ENCODE measurements around the gene SLC37A1.

Gene SLC37A1

GRCh38 chr21:42575111-42575510 is 61.5 kb downstream of the SLC37A1 start:
- TF ChIP-seq TAF1 (IDR thresholded peaks at IDR 0.05; ENCODE audit: borderline replicate concordance, insufficient read depth, low read length) (no peak), FOXP2 (optimal IDR thresholded peaks at IDR 0.05; ENCODE audit: borderline replicate concordance, extremely low read depth, extremely low read length, insufficient read depth) (no peak), POLR2AphosphoS5 (IDR thresholded peaks at IDR 0.05; ENCODE audit: low read depth, low read length) (no peak), REST (IDR thresholded peaks at IDR 0.05; ENCODE audit: insufficient read depth in 1 of 2, low read depth in 2 of 2, low read length in 2 of 2) (no peak), SIN3A (IDR thresholded peaks at IDR 0.05; ENCODE audit: borderline replicate concordance, insufficient read depth, low read length) (no peak)

DNA sequence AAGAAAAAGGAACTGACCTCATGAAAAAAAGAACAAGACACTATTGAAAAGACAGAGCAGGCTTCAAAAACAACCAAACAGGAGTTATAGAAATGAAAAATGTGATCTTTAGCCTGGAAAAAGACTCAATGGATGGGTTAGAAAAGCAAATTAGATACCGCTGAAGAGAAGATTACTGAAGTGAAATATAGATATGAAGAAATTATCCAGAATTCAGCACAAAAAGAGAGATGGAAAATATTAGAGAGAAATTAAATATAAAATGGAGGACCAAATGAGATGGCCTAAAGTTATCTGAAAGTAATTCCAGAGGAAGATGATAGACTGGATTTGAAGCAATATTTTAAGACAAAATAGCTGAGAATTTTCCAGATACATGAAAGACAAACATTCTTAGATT is 63.0 kb downstream of the SLC37A1 start:
- no peak for TF ChIP-seq SIN3A (IDR thresholded peaks at IDR 0.05; ENCODE audit: borderline replicate concordance, insufficient read depth, low read length)
- TF ChIP-seq REST (IDR thresholded peaks at IDR 0.05; ENCODE audit: insufficient read depth in 1 of 2, low read depth in 2 of 2, low read length in 2 of 2): no peak
- TF ChIP-seq TAF1 (IDR thresholded peaks at IDR 0.05; ENCODE audit: borderline replicate concordance, insufficient read depth, low read length): no peak
- no peak for TF ChIP-seq POLR2AphosphoS5 (IDR thresholded peaks at IDR 0.05; ENCODE audit: low read depth, low read length)
- no peak for TF ChIP-seq FOXP2 (optimal IDR thresholded peaks at IDR 0.05; ENCODE audit: borderline replicate concordance, extremely low read depth, extremely low read length, insufficient read depth)

DNA sequence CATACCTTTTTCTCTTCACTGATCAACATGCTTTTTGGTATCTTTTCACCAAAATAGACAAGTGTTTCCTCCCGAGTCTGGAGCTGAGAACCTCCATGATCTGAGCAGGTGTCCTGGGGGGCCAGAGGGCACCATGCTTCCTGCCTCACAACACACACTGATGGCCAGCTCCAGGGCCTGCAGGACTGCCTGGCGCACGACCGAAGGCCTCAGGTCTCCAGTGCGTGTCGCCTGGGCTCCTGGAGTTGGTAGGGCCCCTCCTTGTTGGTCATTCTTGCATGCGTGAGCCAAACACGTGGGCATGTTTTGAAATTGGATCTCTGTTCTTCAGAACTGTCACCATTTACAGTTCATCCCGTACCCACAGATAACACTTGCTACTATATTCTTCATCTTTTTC is 64.4 kb downstream of the SLC37A1 start:
- TF ChIP-seq SIN3A (IDR thresholded peaks at IDR 0.05; ENCODE audit: borderline replicate concordance, insufficient read depth, low read length): no peak
- TF ChIP-seq REST (IDR thresholded peaks at IDR 0.05; ENCODE audit: insufficient read depth in 1 of 2, low read depth in 2 of 2, low read length in 2 of 2): no peak
- no peak for TF ChIP-seq FOXP2 (optimal IDR thresholded peaks at IDR 0.05; ENCODE audit: borderline replicate concordance, extremely low read depth, extremely low read length, insufficient read depth)
- no peak for TF ChIP-seq TAF1 (IDR thresholded peaks at IDR 0.05; ENCODE audit: borderline replicate concordance, insufficient read depth, low read length)
- TF ChIP-seq POLR2AphosphoS5 (IDR thresholded peaks at IDR 0.05; ENCODE audit: low read depth, low read length): no peak

DNA sequence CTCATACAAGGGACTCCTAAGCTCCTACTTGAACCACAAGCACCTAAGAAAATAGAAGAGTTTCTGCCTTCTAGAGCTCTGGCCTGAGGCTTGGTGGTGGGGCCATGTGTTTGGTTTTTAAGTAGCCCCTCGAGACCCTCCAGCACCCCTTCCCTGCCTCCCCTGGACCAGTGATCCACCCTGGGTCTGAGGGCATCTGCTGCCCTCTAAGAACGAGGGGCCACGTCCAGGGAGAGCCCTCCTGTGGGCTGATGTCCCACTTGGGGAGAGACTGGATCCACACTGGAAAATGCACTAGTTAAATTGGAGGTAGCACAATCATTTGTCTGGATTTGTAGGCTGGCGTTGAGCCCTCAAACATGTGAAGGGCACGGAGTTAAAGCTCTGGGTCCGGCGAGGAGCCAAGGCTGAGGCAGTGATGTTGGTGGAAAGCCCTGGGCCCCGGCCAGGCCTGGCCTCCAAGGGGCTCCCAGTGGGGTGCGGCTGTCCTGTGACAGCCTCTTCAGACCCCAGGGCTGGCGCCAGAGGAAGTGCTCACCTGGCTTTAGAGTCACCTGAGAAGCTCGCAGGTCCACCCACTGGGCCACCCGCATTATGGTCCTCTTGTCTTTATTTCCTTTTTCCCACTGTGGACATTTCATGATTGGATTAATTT is 65.2 kb downstream of the SLC37A1 start:
- TF ChIP-seq TAF1 (IDR thresholded peaks at IDR 0.05; ENCODE audit: borderline replicate concordance, insufficient read depth, low read length) (no peak), POLR2AphosphoS5 (IDR thresholded peaks at IDR 0.05; ENCODE audit: low read depth, low read length) (no peak), FOXP2 (optimal IDR thresholded peaks at IDR 0.05; ENCODE audit: borderline replicate concordance, extremely low read depth, extremely low read length, insufficient read depth) (no peak), REST (IDR thresholded peaks at IDR 0.05; ENCODE audit: insufficient read depth in 1 of 2, low read depth in 2 of 2, low read length in 2 of 2) (no peak)
